ENCODE data around the gene VPS25. TPM values are rescaled to one million over a fixed set of nuclear protein-coding genes. Genes with fewer than 3 reads are reported as not detected.
A peak's percentile ranks its signal among the peaks of the same experiment; 100 is the strongest.

The VPS25 gene
- total RNA-seq, 1 donor from 2014 or later: 39.4 TPM

DNA sequence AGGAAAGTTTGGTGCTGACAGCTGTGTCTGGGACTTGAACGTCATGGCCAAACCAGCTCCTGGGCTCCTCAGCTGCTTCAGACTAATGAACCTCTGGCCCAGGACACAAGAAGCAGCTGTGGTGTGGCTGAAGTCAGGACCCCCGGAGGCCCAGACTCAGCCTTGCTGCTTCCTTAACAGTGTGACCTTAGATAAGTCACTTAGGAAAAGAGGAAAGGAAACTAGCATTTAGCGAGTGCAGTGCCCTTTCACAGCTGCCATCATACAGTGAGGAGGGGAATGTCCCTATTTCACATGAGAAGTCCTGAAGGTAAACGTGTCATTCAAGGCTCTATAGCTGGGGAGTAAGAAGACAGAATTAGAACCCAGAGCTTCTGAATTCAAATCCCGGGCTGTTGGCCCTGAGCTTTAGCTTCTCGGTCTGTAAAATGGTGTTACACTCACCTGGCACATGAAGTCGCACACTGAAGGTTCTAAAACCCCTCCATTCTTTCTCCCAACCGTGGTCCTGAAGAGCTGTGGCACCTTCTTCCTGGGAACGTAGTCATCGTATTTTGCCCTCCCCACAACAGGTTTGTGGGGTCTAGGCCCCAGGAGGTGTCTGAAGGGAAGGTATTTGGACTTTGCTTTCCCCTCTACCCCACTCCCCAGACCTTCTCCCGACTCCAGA is 13.1 kb upstream of the VPS25 start:
- Mint-ChIP-seq H3K4me3 (ENCODE audit: unreplicated experiment) (peak overlapping the region; percentile 88), H3K4me1 (ENCODE audit: unreplicated experiment) (peaks cover 55% of the 10 kb centered on the region), H3K36me3 (ENCODE audit: low read depth, unreplicated experiment) (peaks cover 17% of the 10 kb centered on the region), H3K27me3 (ENCODE audit: unreplicated experiment) (peaks cover 13% of the 10 kb centered on the region), H3K27ac (ENCODE audit: unreplicated experiment) (peak overlapping the region; percentile 93), H3K9me3 (ENCODE audit: unreplicated experiment) (no peaks in the 10 kb centered on the region)
- no peak for DNase-seq (ENCODE audit: low spot score)
- TF ChIP-seq, protein P1, sequence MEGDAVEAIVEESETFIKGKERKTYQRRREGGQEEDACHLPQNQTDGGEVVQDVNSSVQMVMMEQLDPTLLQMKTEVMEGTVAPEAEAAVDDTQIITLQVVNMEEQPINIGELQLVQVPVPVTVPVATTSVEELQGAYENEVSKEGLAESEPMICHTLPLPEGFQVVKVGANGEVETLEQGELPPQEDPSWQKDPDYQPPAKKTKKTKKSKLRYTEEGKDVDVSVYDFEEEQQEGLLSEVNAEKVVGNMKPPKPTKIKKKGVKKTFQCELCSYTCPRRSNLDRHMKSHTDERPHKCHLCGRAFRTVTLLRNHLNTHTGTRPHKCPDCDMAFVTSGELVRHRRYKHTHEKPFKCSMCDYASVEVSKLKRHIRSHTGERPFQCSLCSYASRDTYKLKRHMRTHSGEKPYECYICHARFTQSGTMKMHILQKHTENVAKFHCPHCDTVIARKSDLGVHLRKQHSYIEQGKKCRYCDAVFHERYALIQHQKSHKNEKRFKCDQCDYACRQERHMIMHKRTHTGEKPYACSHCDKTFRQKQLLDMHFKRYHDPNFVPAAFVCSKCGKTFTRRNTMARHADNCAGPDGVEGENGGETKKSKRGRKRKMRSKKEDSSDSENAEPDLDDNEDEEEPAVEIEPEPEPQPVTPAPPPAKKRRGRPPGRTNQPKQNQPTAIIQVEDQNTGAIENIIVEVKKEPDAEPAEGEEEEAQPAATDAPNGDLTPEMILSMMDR (IDR thresholded peaks at IDR 0.05; ENCODE audit: unreplicated experiment): no peak

DNA sequence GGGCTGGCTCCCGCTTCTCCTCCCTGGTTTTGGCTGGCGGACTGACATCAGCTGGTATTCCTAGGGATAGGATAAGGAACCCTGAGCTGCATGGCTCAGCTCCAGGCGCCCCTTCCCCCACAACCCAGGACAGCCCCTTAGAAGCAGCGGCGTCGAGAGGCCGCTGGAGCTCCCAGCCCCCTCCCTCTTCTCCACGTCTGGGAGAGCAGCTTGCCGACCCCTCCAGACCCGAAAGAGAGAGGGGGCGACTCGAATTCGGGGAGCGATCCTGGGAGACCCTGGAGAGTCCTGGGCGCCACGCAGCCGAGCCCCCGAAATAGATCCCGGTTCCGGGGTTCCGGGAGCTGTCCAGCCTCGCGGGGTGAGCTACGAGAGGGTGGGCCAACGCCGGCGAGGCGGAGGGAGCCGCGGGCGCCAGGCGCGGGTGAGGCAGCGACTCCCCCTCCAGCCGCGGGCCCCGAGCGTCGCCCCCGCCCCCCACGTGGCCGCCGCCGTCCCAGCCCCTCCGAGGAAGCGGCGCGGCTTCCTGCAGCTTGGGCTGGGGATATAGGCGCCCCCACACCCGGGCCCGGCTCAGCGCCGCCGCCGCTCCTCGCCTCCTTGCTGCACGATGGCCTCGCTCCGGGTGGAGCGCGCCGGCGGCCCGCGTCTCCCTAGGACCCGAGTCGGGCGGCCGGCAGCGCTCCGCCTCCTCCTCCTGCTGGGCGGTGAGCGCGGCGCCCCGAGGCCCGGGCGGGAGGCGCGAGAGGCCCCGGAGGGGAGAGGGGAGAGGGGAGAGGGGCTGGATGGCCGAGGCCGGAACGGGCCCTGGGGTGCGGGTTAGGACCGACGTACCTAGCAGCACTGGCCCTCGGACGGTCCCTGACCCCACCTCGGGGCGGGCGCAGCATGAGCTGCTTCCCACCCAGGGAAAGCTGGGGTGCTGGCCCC is 12.3 kb upstream of the VPS25 start, which contains the start of gene RAMP2:
RAMP2 (plus strand) TSS at position 576 of the 930 bp plus-strand sequence; CDS start at position 611, 35 bp downstream.
- Mint-ChIP-seq H3K27ac (ENCODE audit: unreplicated experiment) (peak within 1 kb of the TSS; percentile 100), H3K9me3 (ENCODE audit: unreplicated experiment) (no peaks in the 10 kb centered on the region), H3K36me3 (ENCODE audit: low read depth, unreplicated experiment) (peaks cover 15% of the 10 kb centered on the region), H3K4me3 (ENCODE audit: unreplicated experiment) (peak within 1 kb of the TSS; percentile 91), H3K27me3 (ENCODE audit: unreplicated experiment) (peaks cover 13% of the 10 kb centered on the region), H3K4me1 (ENCODE audit: unreplicated experiment) (peaks cover 57% of the 10 kb centered on the region)
- peak; percentile 65 for DNase-seq (ENCODE audit: low spot score)
- TF ChIP-seq, protein P1 (IDR thresholded peaks at IDR 0.05; ENCODE audit: unreplicated experiment): peak; percentile 17

- TF ChIP-seq, protein P1 (IDR thresholded peaks at IDR 0.05; ENCODE audit: unreplicated experiment): no peak
- H3K4me1 Mint-ChIP-seq (ENCODE audit: unreplicated experiment): peaks cover 52% of the 10 kb centered on the region
- peaks cover 10% of the 10 kb centered on the region for H3K36me3 Mint-ChIP-seq (ENCODE audit: low read depth, unreplicated experiment)
- no peaks in the 10 kb centered on the region for H3K9me3 Mint-ChIP-seq (ENCODE audit: unreplicated experiment)
- H3K4me3 Mint-ChIP-seq (ENCODE audit: unreplicated experiment): peak overlapping the region; percentile 91
- H3K27me3 Mint-ChIP-seq (ENCODE audit: unreplicated experiment): peaks cover 14% of the 10 kb centered on the region
- no peak for DNase-seq (ENCODE audit: low spot score)
- peak overlapping the region; percentile 100 for H3K27ac Mint-ChIP-seq (ENCODE audit: unreplicated experiment)
Observed at GRCh38 chr17:42761638-42762037, 11.6 kb upstream of the VPS25 start.

GRCh38 chr17:42766124-42766523 is 7.1 kb upstream of the VPS25 start:
- Mint-ChIP-seq H3K27ac (ENCODE audit: unreplicated experiment) (peak overlapping the region; percentile 33), H3K4me3 (ENCODE audit: unreplicated experiment) (no peak overlapping the region)

More at GRCh38 chr17:42766124-42766523, 7.1 kb upstream of the VPS25 start:
- TF ChIP-seq, protein P1 (IDR thresholded peaks at IDR 0.05; ENCODE audit: unreplicated experiment): no peak
- DNase-seq (ENCODE audit: low spot score): no peak
- H3K4me1 Mint-ChIP-seq (ENCODE audit: unreplicated experiment): peaks cover 32% of the 10 kb centered on the region
- H3K27me3 Mint-ChIP-seq (ENCODE audit: unreplicated experiment): peaks cover 12% of the 10 kb centered on the region
- peaks cover 6% of the 10 kb centered on the region for H3K36me3 Mint-ChIP-seq (ENCODE audit: low read depth, unreplicated experiment)
- no peaks in the 10 kb centered on the region for H3K9me3 Mint-ChIP-seq (ENCODE audit: unreplicated experiment)

Data from endothelial cell (in vitro differentiated cells).